CD14-positive monocyte (primary cell): ENCODE results near the gene CYB561D2. TPM values are rescaled to one million over a fixed set of nuclear protein-coding genes. Genes with fewer than 3 reads are reported as not detected.
A peak's percentile ranks its signal among the peaks of the same experiment; 100 is the strongest.

Experiments used
- DNase-seq, 3 donors: peaks; one replicate each; pipeline ENCODE4 v3.0.0-alpha.2; 2011 to 2022
- H2AFZ ChIP-seq: 2 replicates; pipeline ENCODE4 v1.6.0; 2012; ENCODE audit warnings: mild to moderate bottlenecking, low read depth, low read length, inconsistent platforms; ENCODE audit not compliant: insufficient read depth, poor library complexity, severe bottlenecking
- H3K27ac ChIP-seq, 2 donors: 1 replicate in 1 of 2; 2 replicates in 1 of 2; pipeline ENCODE4 v1.5.1; 2012 to 2013; ENCODE audit warnings: low read length in 2 of 2, control low read depth in 1 of 2, inconsistent platforms in 1 of 2, low read depth in 1 of 2, mild to moderate bottlenecking in 1 of 2
- H3K27me3 ChIP-seq, 2 donors: one replicate each; pipeline versions ENCODE4 v1.6.0 to v1.6.1; 2011 to 2013; ENCODE audit warnings: low read length in 2 of 2; ENCODE audit not compliant: control insufficient read depth in 2 of 2, insufficient read depth in 2 of 2
- H3K36me3 ChIP-seq, 2 donors: replicated peaks in 1 of 2; 1 replicate in 1 of 2; 2 replicates in 1 of 2; pipeline versions ENCODE4 v1.5.1 to v1.6.1; 2012 to 2013; ENCODE audit warnings: low read length in 2 of 2, control low read depth in 1 of 2, inconsistent platforms in 1 of 2, mild to moderate bottlenecking in 1 of 2; ENCODE audit not compliant: insufficient read depth in 2 of 2, control insufficient read depth in 1 of 2
- H3K4me1 ChIP-seq, 2 donors: 1 replicate in 1 of 2; 2 replicates in 1 of 2; pipeline versions ENCODE4 v1.5.1 to v1.6.1; 2012 to 2013; ENCODE audit warnings: low read length in 2 of 2, control low read depth in 1 of 2, inconsistent platforms in 1 of 2, mild to moderate bottlenecking in 1 of 2, moderate library complexity in 1 of 2; ENCODE audit not compliant: insufficient read depth in 2 of 2, control insufficient read depth in 1 of 2
- H3K4me2 ChIP-seq: replicated peaks from 2 replicates; pipeline ENCODE3; 2012; ENCODE audit warnings: low read length, moderate library complexity, mild to moderate bottlenecking; ENCODE audit not compliant: poor library complexity, severe bottlenecking; ENCODE audit errors: extremely low read depth
- H3K4me3 ChIP-seq, 3 experiments: fragments of 200-600 bp in 1 of 3; sonication (generic) in 1 of 3; replicated peaks in 1 of 3; 1 replicate in 2 of 3; 2 replicates in 1 of 3; pipeline ENCODE4 v1.5.1; 2011 to 2013; ENCODE audit warnings: low read length in 3 of 3, mild to moderate bottlenecking in 3 of 3, control low read depth in 2 of 3, low read depth in 2 of 3, inconsistent platforms in 1 of 3, moderate library complexity in 1 of 3
- H3K79me2 ChIP-seq: 2 replicates; pipeline ENCODE4 v1.6.0; 2012; ENCODE audit warnings: mild to moderate bottlenecking, control low read depth, inconsistent platforms, low read length, moderate library complexity; ENCODE audit not compliant: insufficient read depth
- H3K9ac ChIP-seq: 2 replicates; pipeline ENCODE4 v1.6.0; 2017; ENCODE audit warnings: low read length, mild to moderate bottlenecking; ENCODE audit not compliant: insufficient read depth, poor library complexity, severe bottlenecking
- H3K9me3 ChIP-seq, 2 donors: replicated peaks in 1 of 2; 1 replicate in 1 of 2; 2 replicates in 1 of 2; pipeline versions ENCODE4 v1.5.1 to v1.6.1; 2012 to 2013; ENCODE audit warnings: low read length in 2 of 2, control low read depth in 1 of 2; ENCODE audit not compliant: control insufficient read depth in 1 of 2, insufficient read depth in 1 of 2
- H4K20me1 ChIP-seq: 2 replicates; pipeline ENCODE4 v1.6.0; 2012; ENCODE audit warnings: mild to moderate bottlenecking, low read length, control low read depth, moderate library complexity; ENCODE audit not compliant: insufficient read depth
- H3K27ac Mint-ChIP-seq, 7 donors: one replicate each; pipeline ENCODE4 v1.8.0; 2020; ENCODE audit warnings: mild to moderate bottlenecking in 7 of 7, mixed read lengths in 7 of 7, moderate library complexity in 6 of 7, inconsistent platforms in 2 of 7
- H3K27me3 Mint-ChIP-seq, 3 donors: one replicate each; pipeline ENCODE4 v1.8.0; 2021 to 2022; ENCODE audit warnings: low read depth in 3 of 3, mild to moderate bottlenecking in 3 of 3, mixed read lengths in 3 of 3, moderate library complexity in 3 of 3, inconsistent platforms in 1 of 3
- H3K36me3 Mint-ChIP-seq, 2 donors: one replicate each; pipeline ENCODE4 v1.8.0; 2020; ENCODE audit warnings: mixed read lengths in 2 of 2, inconsistent platforms in 1 of 2, mild to moderate bottlenecking in 1 of 2
- H3K4me1 Mint-ChIP-seq: one replicate; pipeline ENCODE4 v1.8.0; 2020; ENCODE audit warnings: mild to moderate bottlenecking, mixed read lengths
- H3K4me3 Mint-ChIP-seq, 2 donors: one replicate each; pipeline ENCODE4 v1.8.0; 2020; ENCODE audit warnings: mild to moderate bottlenecking in 2 of 2, mixed read lengths in 2 of 2, moderate library complexity in 1 of 2
- H3K9me3 Mint-ChIP-seq, 7 donors: one replicate each; pipeline ENCODE4 v1.8.0; 2020 to 2022; ENCODE audit warnings: mixed read lengths in 7 of 7, mild to moderate bottlenecking in 6 of 7, moderate library complexity in 6 of 7, inconsistent platforms in 2 of 7
- CTCF ChIP-seq: fragments of 200-600 bp; IDR thresholded peaks from one replicate; pipeline ENCODE4 v1.8.0; 2022; ENCODE audit warnings: antibody characterized with exemption, mild to moderate bottlenecking
- WGBS: methylation state at CpG from one replicate; pipeline ENCODE4 v1.1.5; 2013; ENCODE audit warnings: missing lambda C conversion rate; ENCODE audit not compliant: insufficient coverage; 5-methylcytosine and 5-hydroxymethylcytosine counted together
- intact Hi-C, 2 donors: fragments of 100-400 bp; cut with micrococcal nuclease; formaldehyde crosslinking; loops; one replicate each; pipeline versions ENCODE4 v1.15.0 to v1.15.1; 2023
- polyA plus RNA-seq, 3 donors: library from polyadenylated mRNA; depleted of rRNA in 1 of 3; unstranded in 2 of 3; stranded (reverse) in 1 of 3; fragments of 300-500 nt in 2 of 3; fragments of >200 nt in 1 of 3; fragmentation: Illumina TruSeq in 2 of 3; gene quantifications; 1 replicate in 2 of 3; 2 replicates in 1 of 3; pipeline ENCODE4 v1.2.3, GENCODE V29; 2012 to 2021

CYB561D2 gene
- polyA plus RNA-seq, 3 donors: 78.9 to 94.0 (median 82.5) TPM

DNA sequence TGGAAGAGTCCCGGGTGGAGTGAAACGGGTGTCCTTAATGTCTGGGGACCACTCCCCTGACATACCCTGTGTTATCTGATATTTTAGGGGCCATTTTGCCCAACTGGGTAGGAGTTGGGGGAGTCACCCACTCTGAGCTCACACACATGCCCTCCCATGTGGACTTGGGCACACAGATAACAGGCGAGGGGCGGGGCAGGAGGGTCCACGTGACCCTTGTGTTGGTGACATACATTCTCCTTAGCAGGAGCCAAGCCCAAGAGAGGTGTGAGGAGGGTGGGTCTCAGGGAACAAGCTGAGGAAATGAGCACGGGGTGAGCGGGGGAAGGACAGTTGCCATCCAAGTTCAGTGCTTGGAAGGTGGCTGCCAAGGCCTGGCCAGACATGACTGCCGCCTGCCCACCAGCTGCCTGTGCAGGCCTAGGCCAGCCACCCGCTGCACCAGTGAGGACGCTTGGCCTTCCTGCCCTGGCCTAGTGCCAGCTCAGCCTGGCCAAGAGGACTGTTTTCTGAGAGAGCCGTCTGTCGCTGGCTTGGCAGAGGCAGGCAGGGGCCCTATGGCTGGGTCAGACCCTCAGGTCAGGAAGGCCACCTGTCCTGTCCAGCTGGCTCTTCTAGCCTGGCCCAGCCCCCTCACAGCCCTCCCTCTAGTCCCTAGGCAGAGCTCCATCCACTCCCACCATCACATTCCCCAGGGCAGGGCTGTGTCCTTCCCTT lies 40.0 kb downstream of the CYB561D2 start:
- no peak overlapping the region for H3K27ac ChIP-seq
- Mint-ChIP-seq H3K4me3 (no peak overlapping the region), H3K27ac (peak overlapping the region in 1 of 7 donors; percentile 49), H3K27me3 (peaks cover 1 to 5% (median 2%) of the 10 kb centered on the region in 3 donors), H3K9me3 (no peaks in the 10 kb centered on the region), H3K36me3 (no peaks in the 10 kb centered on the region), H3K4me1 (peaks cover 7% of the 10 kb centered on the region)
- no peak overlapping the region for H3K4me2 ChIP-seq
- H3K79me2 ChIP-seq: no peaks in the 10 kb centered on the region
- intact Hi-C loops: no loop called here
- H4K20me1 ChIP-seq: no peaks in the 10 kb centered on the region
- no peak for TF ChIP-seq CTCF
- peaks cover 9% of the 10 kb centered on the region in 2 donors for H3K4me1 ChIP-seq
- no peaks in the 10 kb centered on the region for H3K36me3 ChIP-seq
- no peak overlapping the region for H3K9ac ChIP-seq
- no peak overlapping the region for H3K4me3 ChIP-seq
- no peak overlapping the region for H2AFZ ChIP-seq
- no peaks in the 10 kb centered on the region for H3K27me3 ChIP-seq
- H3K9me3 ChIP-seq: no peaks in the 10 kb centered on the region
- no peak for DNase-seq
- 89% methylated on average over 7 of the region's 12 CpGs for WGBS

DNA sequence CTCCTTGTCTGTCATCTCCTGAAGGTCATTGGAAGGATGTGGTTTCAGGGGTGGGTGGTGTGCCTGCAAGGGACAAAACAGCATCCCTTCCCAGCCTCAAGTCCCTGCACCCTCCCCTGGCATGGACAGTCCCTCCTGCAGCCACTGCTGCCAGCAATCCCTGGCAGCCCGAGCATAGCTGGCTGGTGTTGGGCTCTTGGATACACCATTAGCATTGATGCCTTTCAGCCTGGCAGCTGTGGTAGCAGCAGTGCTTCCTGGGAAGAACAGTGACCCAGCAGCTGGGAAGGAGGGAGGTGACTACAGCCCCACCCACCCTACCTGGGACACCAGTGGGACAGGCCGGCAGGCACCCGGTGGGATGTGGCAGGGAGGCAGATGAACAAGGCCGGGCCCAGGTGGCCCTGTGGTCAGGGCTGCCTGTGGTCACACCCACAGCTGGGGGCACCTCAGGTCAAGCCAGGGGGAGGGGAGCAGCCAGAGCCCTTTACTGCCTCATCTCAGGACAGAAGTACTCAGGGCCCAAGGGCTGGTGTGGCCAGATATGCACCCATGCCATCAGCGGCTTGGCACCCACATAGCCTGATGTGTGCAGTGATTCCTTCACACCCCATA lies 41.5 kb downstream of the CYB561D2 start:
- H3K9ac ChIP-seq: no peak overlapping the region
- H3K4me2 ChIP-seq: no peak overlapping the region

More for the DNA sequence above, 41.5 kb downstream of the CYB561D2 start:
- intact Hi-C loops: no loop called here
- Histone ChIP-seq H3K27me3 (no peaks in the 10 kb centered on the region), H3K27ac (no peak overlapping the region), H3K4me3 (no peak overlapping the region), H3K9me3 (no peaks in the 10 kb centered on the region), H3K79me2 (no peaks in the 10 kb centered on the region), H2AFZ (no peak overlapping the region), H3K36me3 (no peaks in the 10 kb centered on the region), H4K20me1 (no peaks in the 10 kb centered on the region), H3K4me1 (peaks cover 12 to 13% of the 10 kb centered on the region in 2 donors)
- H3K4me3 Mint-ChIP-seq: no peak overlapping the region
- 60% methylated on average over 4 of the region's 5 CpGs for WGBS
- no peaks in the 10 kb centered on the region for H3K36me3 Mint-ChIP-seq
- no peak for TF ChIP-seq CTCF
- peaks cover 1 to 7% (median 2%) of the 10 kb centered on the region in 3 donors for H3K27me3 Mint-ChIP-seq
- DNase-seq: no peak
- H3K9me3 Mint-ChIP-seq: no peaks in the 10 kb centered on the region
- peaks cover 14% of the 10 kb centered on the region for H3K4me1 Mint-ChIP-seq
- peak overlapping the region in 2 of 7 donors; percentile 46 to 74 for H3K27ac Mint-ChIP-seq
